Stimulated activated CD8-positive, alpha-beta memory T cell treated with anti-CD3 and anti-CD28 coated beads, Interleukin-15, amount 100 ng/mL, for 48 hours (primary cell): ENCODE results near the gene RNF157.
"Not testable (repeated sequence)": the region's sequence is repeated elsewhere in the genome, so short reads cannot be mapped to it uniquely, and the experiment has no call there.

Source experiments
- DNase-seq, 2 donors: peaks; one replicate each; pipeline ENCODE4 v3.0.0-alpha.2; 2020; ENCODE audit warnings: low read depth in 2 of 2

Gene RNF157

GRCh38 chr17:76189741-76190140, 50.6 kb downstream of the RNF157 start:
- no peak for DNase-seq

DNA sequence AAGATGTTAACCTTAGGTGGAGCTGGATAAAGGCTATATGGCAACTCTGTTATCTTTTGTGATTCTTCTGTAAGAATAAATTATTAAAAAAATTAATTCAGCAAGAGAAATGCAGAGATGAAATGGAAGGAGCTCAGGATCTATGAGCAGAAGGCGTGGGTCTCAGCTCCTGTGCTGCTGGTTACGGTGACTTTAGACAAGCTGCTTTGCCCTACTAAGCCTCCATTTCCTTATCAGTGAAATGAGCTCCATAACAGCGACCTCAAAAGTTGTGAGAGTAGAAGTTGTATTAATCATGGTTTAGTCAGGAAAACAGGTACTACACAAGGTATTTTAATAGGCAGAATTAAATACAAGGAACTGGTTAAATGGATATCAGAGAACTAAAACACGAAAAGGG, 51.0 kb downstream of the RNF157 start:
- DNase-seq: no peak

DNA sequence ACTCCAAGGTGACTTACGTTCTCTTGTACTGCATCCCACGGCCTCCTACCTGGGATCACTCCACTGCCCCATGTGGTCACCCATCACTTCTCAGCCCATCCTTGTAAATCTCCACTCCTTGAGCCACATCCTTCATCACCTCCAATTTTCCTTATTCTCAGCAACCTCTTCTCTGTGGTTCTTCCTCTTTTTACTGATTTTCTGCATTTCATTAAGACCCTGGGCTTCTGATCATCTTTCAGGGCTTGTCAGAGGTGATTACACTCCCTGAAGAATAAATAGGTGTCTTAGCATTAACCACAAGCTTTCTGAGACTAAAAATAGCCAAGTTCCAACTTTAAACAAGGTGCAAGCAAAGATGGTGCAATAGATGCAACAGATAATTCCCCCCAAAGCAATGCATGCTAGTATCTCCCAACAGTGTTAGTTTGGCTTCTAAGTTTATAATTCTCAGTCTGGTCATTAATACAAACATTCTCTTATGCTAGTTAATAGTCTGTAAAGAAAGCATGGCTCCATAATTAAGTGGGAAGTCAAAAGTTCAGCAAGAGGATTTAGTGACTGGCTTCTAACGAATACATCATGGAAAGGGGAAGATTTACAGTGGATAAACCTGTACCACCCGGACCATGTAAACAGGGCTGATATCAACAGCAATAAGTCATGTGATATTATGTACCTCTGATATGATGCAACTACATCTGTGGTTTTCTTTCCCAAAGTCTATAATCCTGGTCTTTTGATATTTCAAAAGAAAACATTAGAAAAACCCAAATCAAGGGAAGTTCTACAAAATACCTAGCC, 51.9 kb downstream of the RNF157 start:
- DNase-seq: no peak

DNA sequence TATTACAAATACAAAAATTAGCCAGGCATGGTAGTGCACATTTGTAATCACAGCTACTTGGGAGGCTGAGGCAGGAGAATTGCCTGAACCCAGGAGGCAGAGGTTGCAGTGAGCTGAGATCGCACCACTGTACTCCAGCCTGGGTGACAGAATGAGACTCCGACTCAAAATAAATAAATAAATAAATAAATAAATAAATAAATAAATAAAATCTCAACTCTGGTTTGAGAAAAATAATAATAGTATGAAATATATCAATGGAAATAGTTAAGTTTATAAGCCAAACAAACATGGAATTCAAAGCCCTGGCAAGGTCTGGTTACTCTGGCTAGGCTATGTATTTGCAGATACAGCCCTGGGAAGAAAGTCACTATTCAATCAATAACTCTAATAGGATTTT, 53.5 kb downstream of the RNF157 start:
- DNase-seq: not testable (repeated sequence)

DNA sequence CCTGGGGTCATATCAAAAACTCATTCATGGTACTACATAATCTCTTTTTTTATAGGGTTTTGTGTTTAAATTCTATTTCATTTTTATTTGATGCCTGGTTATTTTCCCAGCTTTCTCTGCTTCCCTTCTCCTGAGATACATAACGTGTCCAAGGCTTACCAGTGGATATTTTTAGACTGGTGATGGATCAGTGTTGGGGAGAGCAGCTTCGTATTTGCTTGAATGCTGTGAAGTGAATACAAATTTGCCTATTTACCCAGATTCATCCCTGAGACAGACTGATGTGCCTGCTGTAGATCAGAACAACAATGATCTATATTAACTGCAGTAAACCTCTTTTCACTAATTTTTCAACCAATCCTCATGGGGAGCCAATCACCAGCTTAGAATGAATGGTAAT, 56.0 kb downstream of the RNF157 start:
- no peak for DNase-seq

- DNase-seq: peak; percentile 86 to 88
Observed at GRCh38 chr17:76182016-76182764, 58.1 kb downstream of the RNF157 start.

GRCh38 chr17:76179496-76180467, 60.5 kb downstream of the RNF157 start:
- DNase-seq: no peak

- DNase-seq: no peak
Observed at GRCh38 chr17:76178124-76178523, 62.2 kb downstream of the RNF157 start.

DNA sequence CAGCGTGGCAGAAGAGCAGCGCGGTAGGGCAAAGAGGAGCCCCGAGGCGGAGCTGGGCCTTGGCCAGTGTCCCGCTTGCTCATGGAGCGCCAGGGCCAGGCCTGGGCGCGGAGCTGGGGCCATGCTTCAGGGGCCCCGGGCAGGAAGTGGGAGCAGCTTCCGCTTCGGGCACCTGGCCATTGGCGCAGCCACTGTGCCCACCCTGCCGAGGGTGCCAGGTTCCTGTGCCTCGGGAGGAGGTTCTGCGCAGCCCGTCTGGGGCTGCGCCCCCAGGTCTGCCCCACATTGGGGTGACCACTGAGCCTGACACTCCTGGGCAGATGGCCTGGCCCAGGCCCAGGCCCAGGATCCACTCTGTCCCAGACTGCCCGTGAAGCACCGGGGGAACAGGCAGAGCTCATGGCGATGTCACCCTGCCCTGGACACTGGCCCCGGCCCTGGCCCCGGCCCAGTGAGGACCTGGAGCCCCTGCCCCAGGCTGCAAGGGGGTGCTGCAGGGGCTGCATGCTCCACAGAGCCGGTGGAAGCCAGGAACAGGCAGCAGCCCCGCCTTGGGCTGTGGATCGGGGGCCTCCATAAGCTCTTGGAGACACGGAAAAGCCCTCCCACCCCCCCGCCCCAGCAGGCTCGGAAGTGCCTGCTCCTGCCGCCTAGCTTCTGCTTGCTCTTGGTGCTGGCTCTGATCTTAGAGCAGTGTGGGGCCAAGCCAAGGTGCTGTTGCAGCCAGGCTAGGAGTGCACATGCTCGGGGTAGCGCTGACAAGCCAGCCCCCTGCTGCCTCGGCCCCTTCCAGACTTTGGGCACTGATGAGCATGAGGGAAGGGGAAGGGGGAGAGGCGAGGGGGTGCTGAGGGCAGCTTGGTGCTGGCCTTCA, 63.4 kb downstream of the RNF157 start:
- DNase-seq: no peak

GRCh38 chr17:76174037-76174436, 66.3 kb downstream of the RNF157 start:
- DNase-seq: no peak

GRCh38 chr17:76173474-76173873, 66.8 kb downstream of the RNF157 start:
- DNase-seq: no peak

DNA sequence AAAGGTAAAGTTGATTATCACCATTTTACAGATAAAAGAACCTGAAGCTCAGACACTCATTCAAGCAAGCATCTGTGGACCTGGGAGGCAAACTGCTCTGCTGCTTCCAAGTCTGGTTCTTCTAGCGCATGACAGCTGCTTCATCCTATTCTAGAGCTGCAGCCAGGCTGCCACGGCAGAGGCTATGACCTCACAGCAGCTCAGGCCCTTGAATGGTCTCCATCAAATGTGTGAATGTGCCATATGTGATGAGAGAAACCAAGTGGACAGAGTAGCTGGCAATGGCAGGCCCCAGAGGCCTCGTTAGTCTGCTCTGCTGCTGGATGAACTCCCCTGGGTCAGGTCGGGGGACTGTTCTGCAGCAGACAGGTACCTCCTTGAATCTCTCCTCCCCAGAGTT, 68.6 kb downstream of the RNF157 start:
- DNase-seq: no peak

GRCh38 chr17:76170114-76170513, 70.2 kb downstream of the RNF157 start:
- no peak for DNase-seq

GRCh38 chr17:76166906-76167305, 73.4 kb downstream of the RNF157 start:
- no peak for DNase-seq

- no peak for DNase-seq
Observed at GRCh38 chr17:76166168-76166567, 74.1 kb downstream of the RNF157 start.

DNA sequence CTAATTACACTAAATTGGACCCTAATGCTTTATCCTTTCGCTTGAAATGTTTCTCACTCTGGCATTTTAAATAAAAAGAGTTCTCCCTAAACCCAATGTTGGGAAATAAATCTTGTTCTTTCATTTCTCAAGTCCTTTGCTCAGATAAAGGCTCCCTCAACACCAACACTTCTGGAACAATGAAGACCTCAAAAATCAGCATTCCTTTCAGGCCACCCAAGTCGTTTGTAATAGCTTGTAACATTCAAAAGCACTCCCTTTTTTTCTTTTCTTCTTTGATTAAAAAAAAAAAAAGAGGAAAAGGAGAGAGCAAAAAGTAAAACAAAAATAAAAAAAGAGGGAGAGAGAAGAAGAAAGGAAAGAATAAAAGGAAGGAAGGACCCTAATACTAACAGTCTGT, 76.0 kb downstream of the RNF157 start:
- no peak for DNase-seq

- DNase-seq: no peak
Observed at GRCh38 chr17:76163919-76164318, 76.4 kb downstream of the RNF157 start.

- no peak for DNase-seq
Observed at GRCh38 chr17:76161619-76162266, 78.5 kb downstream of the RNF157 start.

DNA sequence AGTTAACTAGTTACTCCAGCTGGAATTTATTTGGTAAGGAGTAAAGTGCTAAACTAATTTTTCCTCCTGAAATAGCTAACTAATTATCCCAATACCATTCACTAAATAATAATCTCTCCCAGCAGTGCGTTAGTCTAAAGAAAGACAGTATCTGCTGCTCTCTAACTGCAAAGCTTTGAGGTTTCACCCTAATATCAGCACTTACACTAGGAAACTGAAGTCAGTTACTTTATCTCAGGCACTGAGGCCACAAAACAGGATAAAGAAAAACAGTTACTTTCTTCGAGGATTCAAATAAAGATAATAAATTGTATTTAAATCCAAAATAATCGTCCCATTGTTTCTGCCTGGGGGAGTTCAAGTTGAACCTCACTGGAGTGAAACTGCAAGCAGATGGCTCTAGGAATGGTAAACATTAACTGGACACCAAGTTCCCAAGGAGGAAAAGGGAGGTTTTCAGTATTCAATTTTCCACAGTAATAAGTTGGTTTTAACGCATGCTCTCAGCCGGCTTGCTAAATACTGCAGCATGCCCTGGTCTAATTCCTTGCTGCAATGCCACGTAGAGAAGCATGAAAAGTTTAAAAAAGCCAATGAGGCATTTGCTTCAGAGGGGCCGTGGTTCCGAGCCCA, 79.3 kb downstream of the RNF157 start:
- DNase-seq: no peak

DNA sequence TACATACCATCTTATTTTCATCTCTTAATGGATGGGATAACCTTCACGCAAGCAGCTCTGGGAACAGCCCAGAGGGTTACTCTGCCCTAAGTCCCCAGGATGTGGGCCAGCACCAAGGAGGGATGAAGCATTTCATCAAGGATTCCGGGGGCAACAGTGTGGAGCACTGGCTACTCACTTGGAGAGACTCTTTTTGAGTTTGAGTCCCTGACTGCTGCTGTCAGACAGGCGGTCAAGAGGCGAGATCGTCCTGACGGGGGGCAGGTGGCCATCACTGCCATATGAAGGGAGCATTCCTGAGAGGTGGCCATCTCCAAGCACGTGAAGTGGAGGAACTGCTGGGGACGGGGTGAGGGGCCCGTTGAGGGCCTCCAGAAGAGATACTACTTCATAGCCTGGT, 81.1 kb downstream of the RNF157 start:
- no peak for DNase-seq
